Measurements from ENCODE around the gene LMTK3.

LMTK3 gene

GRCh38 chr19:48497728-48498594 lies 13.7 kb downstream of the LMTK3 start:
- DNase-seq (no peak), ATAC-seq (ENCODE audit: insufficient read depth, low read depth) (no peak)
- no peak overlapping the region for H2AFZ ChIP-seq (ENCODE audit: low read depth, low read length)
- no peak overlapping the region for H3K4me2 ChIP-seq (ENCODE audit: insufficient read depth, low read length)
- no peaks in the 10 kb centered on the region for H3K36me3 ChIP-seq (ENCODE audit: insufficient read depth, low read length)
- no peaks in the 10 kb centered on the region for H3K9me3 ChIP-seq (ENCODE audit: insufficient read depth, low read length, severe bottlenecking)
- H3K9ac ChIP-seq (ENCODE audit: low read depth, low read length), result no peak overlapping the region
- H3K4me3 ChIP-seq (ENCODE audit: low read depth in 1 of 2, low read length in 2 of 2), result no peak overlapping the region
- no peak overlapping the region for H3K27ac ChIP-seq (ENCODE audit: low read length)
- no peaks in the 10 kb centered on the region for H4K20me1 ChIP-seq (ENCODE audit: insufficient read depth, low read length)
- H3K79me2 ChIP-seq (ENCODE audit: insufficient read depth, low read length), result no peaks in the 10 kb centered on the region
- H3K27me3 ChIP-seq (ENCODE audit: insufficient read depth, low read length, poor library complexity), result no peaks in the 10 kb centered on the region
- H3K4me1 ChIP-seq (ENCODE audit: insufficient read depth, low read length), result peaks cover 19% of the 10 kb centered on the region
- no peak for TF ChIP-seq CTCF (IDR thresholded peaks at IDR 0.05; ENCODE audit: borderline replicate concordance, extremely low read depth, low read length, poor library complexity, severe bottlenecking)

- Histone ChIP-seq H3K4me1 (ENCODE audit: insufficient read depth, low read length) (peaks cover 21% of the 10 kb centered on the region), H3K27ac (ENCODE audit: low read length) (no peak overlapping the region), H3K36me3 (ENCODE audit: insufficient read depth, low read length) (no peaks in the 10 kb centered on the region), H3K27me3 (ENCODE audit: insufficient read depth, low read length, poor library complexity) (no peaks in the 10 kb centered on the region), H3K9ac (ENCODE audit: low read depth, low read length) (no peak overlapping the region), H2AFZ (ENCODE audit: low read depth, low read length) (no peak overlapping the region), H4K20me1 (ENCODE audit: insufficient read depth, low read length) (no peaks in the 10 kb centered on the region), H3K79me2 (ENCODE audit: insufficient read depth, low read length) (no peaks in the 10 kb centered on the region), H3K4me3 (ENCODE audit: low read depth in 1 of 2, low read length in 2 of 2) (no peak overlapping the region), H3K4me2 (ENCODE audit: insufficient read depth, low read length) (no peak overlapping the region), H3K9me3 (ENCODE audit: insufficient read depth, low read length, severe bottlenecking) (no peaks in the 10 kb centered on the region)
- TF ChIP-seq EZH2 (IDR thresholded peaks at IDR 0.05; ENCODE audit: borderline replicate concordance, low read depth, low read length, severe bottlenecking), result no peak
- ATAC-seq (ENCODE audit: insufficient read depth, low read depth), result no peak
- no peak for DNase-seq
These were observed 14.5 kb downstream of the LMTK3 start for GRCh38 chr19:48496959-48497727.

- Histone ChIP-seq H3K4me2 (ENCODE audit: insufficient read depth, low read length) (no peak overlapping the region), H3K9me3 (ENCODE audit: insufficient read depth, low read length, severe bottlenecking) (no peaks in the 10 kb centered on the region), H3K9ac (ENCODE audit: low read depth, low read length) (no peak overlapping the region), H3K79me2 (ENCODE audit: insufficient read depth, low read length) (no peaks in the 10 kb centered on the region), H3K36me3 (ENCODE audit: insufficient read depth, low read length) (no peaks in the 10 kb centered on the region), H3K4me3 (ENCODE audit: low read depth in 1 of 2, low read length in 2 of 2) (no peak overlapping the region), H3K27me3 (ENCODE audit: insufficient read depth, low read length, poor library complexity) (no peaks in the 10 kb centered on the region), H3K27ac (ENCODE audit: low read length) (no peak overlapping the region), H4K20me1 (ENCODE audit: insufficient read depth, low read length) (peaks cover 7% of the 10 kb centered on the region), H2AFZ (ENCODE audit: low read depth, low read length) (no peak overlapping the region), H3K4me1 (ENCODE audit: insufficient read depth, low read length) (peaks cover 21% of the 10 kb centered on the region)
- ATAC-seq (ENCODE audit: insufficient read depth, low read depth) (no peak), DNase-seq (no peak)
- TF ChIP-seq CTCF (IDR thresholded peaks at IDR 0.05; ENCODE audit: borderline replicate concordance, extremely low read depth, low read length, poor library complexity, severe bottlenecking) (no peak), EZH2 (IDR thresholded peaks at IDR 0.05; ENCODE audit: borderline replicate concordance, low read depth, low read length, severe bottlenecking) (no peak)
These were observed 16.2 kb downstream of the LMTK3 start for GRCh38 chr19:48495396-48495795.

Data from DND-41 (cell line).